Measurements from ENCODE around the gene MMUT.
"Not testable (repeated sequence)": the region's sequence is repeated elsewhere in the genome, so short reads cannot be mapped to it uniquely, and the experiment has no call there.

Gene MMUT

GRCh38 chr6:49462927-49463611 is at the start of gene MMUT, which contains the start of gene CENPQ:
Gene MMUT (minus strand): TSS chr6:49463253. CDS start chr6:49459466, 3,787 bp downstream.
Gene CENPQ (plus strand): TSS chr6:49463370. CDS start chr6:49470177, 6,807 bp downstream.
- peak; percentile 77 for DNase-seq (ENCODE audit: low read depth)

GRCh38 chr6:49509342-49509741 is 46.3 kb upstream of the MMUT start:
- no peak for DNase-seq (ENCODE audit: low read depth)

GRCh38 chr6:49506569-49507111 is 43.6 kb upstream of the MMUT start:
- no peak for DNase-seq (ENCODE audit: low read depth)

GRCh38 chr6:49504666-49505065 is 41.6 kb upstream of the MMUT start:
- no peak for DNase-seq (ENCODE audit: low read depth)

- DNase-seq (ENCODE audit: low read depth) = no peak
Observed at GRCh38 chr6:49499623-49500022, 36.6 kb upstream of the MMUT start, which contains the start of gene GLYATL3. Gene GLYATL3 (plus strand): TSS chr6:49499923. CDS start chr6:49511991, 12,068 bp downstream.

GRCh38 chr6:49499126-49499525 is 36.1 kb upstream of the MMUT start:
- no peak for DNase-seq (ENCODE audit: low read depth)

GRCh38 chr6:49497304-49497703 is 34.3 kb upstream of the MMUT start:
- no peak for DNase-seq (ENCODE audit: low read depth)

GRCh38 chr6:49490633-49491032 is 27.6 kb upstream of the MMUT start:
- DNase-seq (ENCODE audit: low read depth) = no peak

- DNase-seq (ENCODE audit: low read depth) = not testable (repeated sequence)
Observed at GRCh38 chr6:49483380-49483779, 20.3 kb upstream of the MMUT start.

- not testable (repeated sequence) for DNase-seq (ENCODE audit: low read depth)
Observed at GRCh38 chr6:49481846-49482245, 18.8 kb upstream of the MMUT start.

GRCh38 chr6:49479308-49479970 is 16.4 kb upstream of the MMUT start:
- no peak for DNase-seq (ENCODE audit: low read depth)

GRCh38 chr6:49476564-49476963 is 13.5 kb upstream of the MMUT start:
- DNase-seq (ENCODE audit: low read depth) = not testable (repeated sequence)

GRCh38 chr6:49468042-49468441 is 5.0 kb upstream of the MMUT start:
- no peak for DNase-seq (ENCODE audit: low read depth)

GRCh38 chr6:49464691-49465090 is 1.6 kb upstream of the MMUT start:
- no peak for DNase-seq (ENCODE audit: low read depth)

GRCh38 chr6:49463612-49463967 is 537 bp upstream of the MMUT start:
- no peak for DNase-seq (ENCODE audit: low read depth)

- no peak for DNase-seq (ENCODE audit: low read depth)
Observed at GRCh38 chr6:49462599-49462926, 490 bp downstream of the MMUT start.

GRCh38 chr6:49462071-49462470 is 982 bp downstream of the MMUT start:
- no peak for DNase-seq (ENCODE audit: low read depth)

- DNase-seq (ENCODE audit: low read depth) = no peak
Observed at GRCh38 chr6:49457771-49458170, 5.3 kb downstream of the MMUT start.

- DNase-seq (ENCODE audit: low read depth) = no peak
Observed at GRCh38 chr6:49454787-49455709, 8.0 kb downstream of the MMUT start.

GRCh38 chr6:49453221-49453620 is 9.8 kb downstream of the MMUT start:
- DNase-seq (ENCODE audit: low read depth) = no peak

- no peak for DNase-seq (ENCODE audit: low read depth)
Observed at GRCh38 chr6:49430866-49431265, 32.2 kb downstream of the MMUT start.

- no peak for DNase-seq (ENCODE audit: low read depth)
Observed at GRCh38 chr6:49430187-49430586, 32.9 kb downstream of the MMUT start.

All from stimulated activated CD8-positive, alpha-beta memory T cell treated with anti-CD3 and anti-CD28 coated beads, Interleukin-15, amount 100 ng/mL, for 1 hour (primary cell).